ENCODE measurements around the gene LAMB3.
A peak's percentile ranks its signal among the peaks of the same experiment; 100 is the strongest.

LAMB3 gene

DNA sequence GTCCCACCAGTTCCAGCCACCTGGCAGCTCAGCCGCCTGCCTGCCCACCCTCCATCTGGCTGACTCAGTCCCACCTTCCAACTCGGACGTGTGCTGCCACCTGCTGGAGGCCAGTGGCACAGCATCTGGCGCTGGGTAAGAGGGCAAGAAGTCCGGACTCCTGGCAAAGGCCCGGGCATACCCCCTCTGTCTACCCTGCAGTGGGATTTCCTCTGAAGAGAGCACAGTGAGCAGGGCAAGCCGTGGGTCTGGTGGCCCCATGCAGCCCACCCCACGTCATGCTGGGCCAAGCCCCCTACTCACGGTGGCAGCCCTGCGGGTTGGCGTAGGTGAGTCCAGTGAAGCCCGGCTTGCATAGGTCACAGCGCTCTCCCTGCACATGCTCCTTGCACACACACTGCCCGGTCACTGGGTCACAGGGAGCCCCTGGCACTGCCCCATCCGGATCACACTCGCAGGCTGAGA, 24.5 kb downstream of the LAMB3 start:
- H3K4me3 ChIP-seq (ENCODE audit: low read depth, low read length), result no peak overlapping the region
- peak; percentile 22 for DNase-seq (ENCODE audit: low read depth)
- TF ChIP-seq, protein P1, sequence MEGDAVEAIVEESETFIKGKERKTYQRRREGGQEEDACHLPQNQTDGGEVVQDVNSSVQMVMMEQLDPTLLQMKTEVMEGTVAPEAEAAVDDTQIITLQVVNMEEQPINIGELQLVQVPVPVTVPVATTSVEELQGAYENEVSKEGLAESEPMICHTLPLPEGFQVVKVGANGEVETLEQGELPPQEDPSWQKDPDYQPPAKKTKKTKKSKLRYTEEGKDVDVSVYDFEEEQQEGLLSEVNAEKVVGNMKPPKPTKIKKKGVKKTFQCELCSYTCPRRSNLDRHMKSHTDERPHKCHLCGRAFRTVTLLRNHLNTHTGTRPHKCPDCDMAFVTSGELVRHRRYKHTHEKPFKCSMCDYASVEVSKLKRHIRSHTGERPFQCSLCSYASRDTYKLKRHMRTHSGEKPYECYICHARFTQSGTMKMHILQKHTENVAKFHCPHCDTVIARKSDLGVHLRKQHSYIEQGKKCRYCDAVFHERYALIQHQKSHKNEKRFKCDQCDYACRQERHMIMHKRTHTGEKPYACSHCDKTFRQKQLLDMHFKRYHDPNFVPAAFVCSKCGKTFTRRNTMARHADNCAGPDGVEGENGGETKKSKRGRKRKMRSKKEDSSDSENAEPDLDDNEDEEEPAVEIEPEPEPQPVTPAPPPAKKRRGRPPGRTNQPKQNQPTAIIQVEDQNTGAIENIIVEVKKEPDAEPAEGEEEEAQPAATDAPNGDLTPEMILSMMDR (IDR thresholded peaks at IDR 0.05; ENCODE audit: low read depth, low read length, missing control alignments), result peak; percentile 99

DNA sequence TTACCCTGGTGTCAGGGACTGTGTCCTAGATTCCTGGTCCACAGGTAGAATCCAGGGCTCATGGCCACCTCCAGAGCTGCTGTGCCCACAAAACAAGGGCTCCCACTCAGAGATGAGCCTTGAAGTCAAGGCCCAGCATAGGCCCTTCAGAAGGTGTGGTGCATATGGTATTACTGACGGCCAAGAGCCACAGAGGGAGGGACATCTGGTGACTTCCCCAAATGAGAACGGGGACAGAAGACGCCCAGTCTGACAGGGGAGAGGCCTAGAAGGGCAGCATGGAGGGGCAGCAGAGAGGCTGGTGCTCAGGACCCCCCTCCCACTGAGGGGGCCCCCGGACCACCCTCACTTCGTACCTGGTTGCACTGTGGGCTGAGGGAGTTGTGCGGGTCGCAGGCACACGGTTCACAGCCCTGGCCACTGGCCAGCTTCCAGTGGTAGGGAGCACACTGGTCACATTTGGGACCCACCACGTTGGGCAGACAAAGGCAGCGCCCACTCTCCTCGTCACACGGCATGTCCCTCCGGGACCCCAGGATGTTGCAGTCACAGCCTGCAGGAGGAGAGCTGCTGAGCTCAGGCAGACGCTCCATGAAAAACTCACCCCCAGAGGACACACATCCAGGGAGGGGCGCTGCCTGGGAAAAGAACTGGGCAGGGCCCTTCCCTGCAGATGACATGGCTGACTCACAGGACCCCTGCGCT, 25.0 kb downstream of the LAMB3 start:
- no peak for DNase-seq (ENCODE audit: low read depth)
- TF ChIP-seq, protein P1 (IDR thresholded peaks at IDR 0.05; ENCODE audit: low read depth, low read length, missing control alignments), result no peak
- H3K4me3 ChIP-seq (ENCODE audit: low read depth, low read length), result no peak overlapping the region

DNA sequence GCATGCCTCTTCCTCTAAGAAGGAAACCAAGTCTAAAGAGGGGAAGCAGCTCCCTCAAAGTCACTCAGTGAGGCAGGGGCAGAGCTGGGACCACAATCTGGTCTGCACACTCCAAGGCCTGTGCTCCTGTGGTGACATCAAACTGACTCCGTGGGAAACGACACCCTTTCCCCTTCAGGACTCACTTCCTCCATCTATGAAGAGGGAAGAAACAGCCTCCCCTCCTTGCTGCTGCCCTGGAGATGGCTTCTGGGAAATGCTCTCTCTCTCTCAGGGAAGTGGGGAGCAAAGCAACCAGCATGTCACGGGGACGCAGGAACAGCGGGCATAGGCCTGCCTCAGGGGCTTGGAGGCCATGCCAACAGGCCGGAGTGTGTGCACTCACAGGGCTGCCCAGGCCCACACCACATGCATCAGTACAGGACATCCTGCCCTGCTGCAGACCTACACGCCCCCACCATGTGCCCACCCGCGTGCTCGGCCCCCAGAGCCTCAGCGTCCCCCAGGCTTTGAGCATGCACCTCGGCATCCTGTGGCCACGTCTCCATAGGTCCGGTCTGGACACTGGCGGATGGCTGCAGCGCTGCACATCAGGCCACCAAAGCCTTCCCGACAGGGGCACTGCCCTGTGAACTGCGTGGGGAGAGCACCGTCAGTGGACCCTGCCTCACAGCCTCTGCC, 25.7 kb downstream of the LAMB3 start:
- TF ChIP-seq, protein P1 (IDR thresholded peaks at IDR 0.05; ENCODE audit: low read depth, low read length, missing control alignments), result no peak
- no peak for DNase-seq (ENCODE audit: low read depth)

DNA sequence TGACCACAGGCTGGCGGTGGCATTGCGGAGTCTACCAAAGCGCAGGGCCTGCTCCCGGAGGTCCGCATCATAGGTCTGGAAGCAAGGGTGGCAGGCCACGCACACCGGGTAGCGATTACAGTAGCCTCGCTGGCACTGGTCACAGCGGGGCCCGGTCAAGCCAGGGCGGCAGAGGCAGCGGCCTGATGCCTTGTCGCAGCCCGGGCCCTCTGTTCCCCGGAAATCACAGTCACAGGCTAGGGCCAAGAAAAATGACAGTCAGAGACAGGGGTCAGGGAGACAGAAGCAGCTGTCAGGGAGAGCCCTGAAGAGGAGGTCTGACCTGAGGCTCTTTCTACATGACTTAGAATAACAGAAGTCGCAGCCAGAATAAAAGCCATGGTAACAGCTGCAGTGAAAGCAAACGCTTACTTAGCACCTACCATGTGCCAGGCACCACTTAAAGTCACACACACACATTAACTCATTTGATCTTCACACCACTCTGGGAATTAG, 26.4 kb downstream of the LAMB3 start:
- TF ChIP-seq, protein P1 (IDR thresholded peaks at IDR 0.05; ENCODE audit: low read depth, low read length, missing control alignments), result no peak
- DNase-seq (ENCODE audit: low read depth), result no peak
- no peak overlapping the region for H3K4me3 ChIP-seq (ENCODE audit: low read depth, low read length)

More for the DNA sequence above, 25.7 kb downstream of the LAMB3 start:
- H3K4me3 ChIP-seq (ENCODE audit: low read depth, low read length), result no peak overlapping the region

DNA sequence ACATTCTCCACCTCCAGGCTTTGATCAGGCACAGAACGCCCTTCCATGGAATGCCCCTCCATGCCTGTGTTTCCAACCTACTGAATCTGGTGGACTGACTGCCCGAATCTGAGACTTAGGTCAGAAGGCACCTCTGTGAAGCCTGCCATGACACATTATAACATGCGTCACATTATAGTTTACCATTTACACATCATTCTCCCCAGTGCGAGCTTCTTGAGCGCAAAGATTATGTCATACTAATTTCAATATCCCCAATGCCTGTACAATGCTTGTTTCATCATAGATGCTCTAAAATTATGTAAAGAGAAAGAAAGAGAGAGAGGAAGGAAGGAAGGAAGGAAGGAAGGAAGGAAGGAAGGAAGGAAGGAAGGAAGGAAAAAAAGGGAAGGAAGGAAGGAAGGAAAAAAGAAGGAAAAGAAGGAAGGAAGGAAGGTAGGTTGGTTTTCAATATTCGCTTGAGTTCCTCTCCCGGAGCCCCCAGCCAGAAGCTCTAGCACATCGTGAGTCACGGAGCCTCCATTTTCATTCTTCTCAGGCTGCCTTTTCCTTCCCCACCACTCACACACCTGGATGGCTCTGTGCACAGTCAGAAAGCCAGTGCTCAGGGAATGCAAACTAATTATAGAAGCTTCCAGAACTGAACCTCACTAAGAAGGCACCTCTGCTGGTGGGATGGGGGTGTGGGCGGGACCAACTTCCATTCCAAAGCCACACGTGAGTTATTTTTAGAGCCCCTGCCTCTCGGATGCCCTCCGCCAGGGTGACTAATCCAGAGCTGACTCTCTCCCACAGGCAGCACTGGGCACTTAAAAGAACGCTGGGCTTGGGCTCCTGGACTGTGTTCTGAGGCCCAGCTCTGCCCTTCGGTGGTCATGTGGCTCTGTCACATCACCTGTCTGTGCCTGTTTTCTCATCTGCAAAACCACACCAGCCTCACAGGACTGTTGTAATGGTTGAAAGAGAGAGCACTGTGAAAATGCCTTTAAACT, 27.4 kb downstream of the LAMB3 start:
- DNase-seq (ENCODE audit: low read depth), result no peak
- no peak overlapping the region for H3K4me3 ChIP-seq (ENCODE audit: low read depth, low read length)
- TF ChIP-seq, protein P1 (IDR thresholded peaks at IDR 0.05; ENCODE audit: low read depth, low read length, missing control alignments), result no peak

All from GM12864 (cell line).